ENCODE results near the gene LRP5.

GRCh38 chr11:68325183-68325906, 13.0 kb downstream of the LRP5 start:
- TF ChIP-seq MTA3 (IDR thresholded peaks at IDR 0.05; ENCODE audit: borderline replicate concordance) (no peak), SP1 (CRISPR knock-in tag; IDR thresholded peaks at IDR 0.05) (no peak), FOS (IDR thresholded peaks at IDR 0.05; ENCODE audit: extremely low read depth, insufficient read length) (no peak), TOE1 (IDR thresholded peaks at IDR 0.05; ENCODE audit: borderline replicate concordance) (no peak), TOE1 (CRISPR knock-in tag; IDR thresholded peaks at IDR 0.05; ENCODE audit: borderline replicate concordance, low read depth) (no peak), ZNF436 (CRISPR knock-in tag; IDR thresholded peaks at IDR 0.05) (no peak), REST (IDR thresholded peaks at IDR 0.05; ENCODE audit: borderline replicate concordance) (no peak), REST (CRISPR knock-in tag; IDR thresholded peaks at IDR 0.05; ENCODE audit: low read depth) (no peak), SIN3A (IDR thresholded peaks at IDR 0.05; ENCODE audit: borderline replicate concordance in 2 of 2, control insufficient read depth in 1 of 2, low read depth in 2 of 2, low read length in 2 of 2) (no peak), CTCF (IDR thresholded peaks at IDR 0.05 in 2 of 3, conservative IDR thresholded peaks at IDR 0.05 in 1 of 3; ENCODE audit: insufficient read depth in 2 of 3, low read depth in 1 of 3, low read length in 3 of 3) (0 out of 6 replicates have a peak, but pooled peaks of 1 of the 3 experiments have one; percentile 3), ATF3 (IDR thresholded peaks at IDR 0.05) (no peak), ATF3 (CRISPR knock-in tag; conservative IDR thresholded peaks at IDR 0.05) (no peak), MTA1 (IDR thresholded peaks at IDR 0.05; ENCODE audit: borderline replicate concordance) (no peak), FOXK1 (CRISPR knock-in tag; IDR thresholded peaks at IDR 0.05; ENCODE audit: borderline replicate concordance) (no peak)

Data from K562 (cell line).